Right forelimb (tissue), 1 donor: Measurements from ENCODE around the gene MBP.
"Not testable (repeated sequence)": the region's sequence is repeated elsewhere in the genome, so short reads cannot be mapped to it uniquely, and the experiment has no call there.

Source experiments
- DNase-seq: peaks from one replicate; pipeline ENCODE4 v3.0.0-alpha.2; 2018

Gene MBP

DNA sequence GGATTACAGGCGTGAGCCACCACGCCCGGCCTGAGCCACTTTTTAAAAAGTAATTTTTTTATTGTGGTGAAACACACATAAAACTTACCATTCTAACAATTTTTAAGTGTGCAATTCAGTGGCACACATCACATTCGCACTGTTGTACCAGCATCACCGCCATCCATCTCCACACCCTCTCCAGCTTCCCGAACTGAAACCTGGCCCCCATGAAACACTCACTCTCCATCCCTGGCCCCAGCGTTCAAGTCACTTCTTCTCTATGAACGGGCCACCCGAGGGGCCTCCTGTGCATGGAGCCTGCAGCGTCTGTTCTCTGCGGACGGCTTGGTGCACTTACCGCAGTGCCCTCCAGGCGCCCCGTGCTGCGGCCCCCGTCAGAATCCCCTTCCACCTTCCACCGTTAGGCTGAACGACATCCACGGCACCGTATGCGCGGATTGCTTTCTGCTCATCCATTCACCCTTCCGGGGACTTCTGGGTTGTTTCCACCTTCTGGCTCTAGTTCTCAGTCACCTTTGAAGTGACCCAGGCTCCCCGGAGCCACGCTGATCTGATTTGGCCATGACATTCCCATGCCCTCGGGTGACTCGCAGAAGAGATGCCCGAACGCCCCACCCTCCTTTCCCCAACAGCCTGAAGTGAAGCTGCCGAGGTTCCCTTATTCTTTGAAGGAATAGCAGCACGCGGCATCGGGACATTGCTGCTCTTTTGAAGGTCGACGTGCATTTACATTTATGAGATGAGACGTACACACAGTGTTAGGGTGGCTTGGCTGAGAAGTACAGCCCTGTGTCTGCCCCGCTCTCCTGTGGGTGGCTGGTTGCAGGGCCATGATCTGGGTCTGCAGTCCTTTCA is 134.4 kb downstream of the MBP start:
- peak; percentile 22 for DNase-seq

- DNase-seq: peak; percentile 27
Observed at GRCh38 chr18:76996429-76996828, 136.2 kb downstream of the MBP start.

DNA sequence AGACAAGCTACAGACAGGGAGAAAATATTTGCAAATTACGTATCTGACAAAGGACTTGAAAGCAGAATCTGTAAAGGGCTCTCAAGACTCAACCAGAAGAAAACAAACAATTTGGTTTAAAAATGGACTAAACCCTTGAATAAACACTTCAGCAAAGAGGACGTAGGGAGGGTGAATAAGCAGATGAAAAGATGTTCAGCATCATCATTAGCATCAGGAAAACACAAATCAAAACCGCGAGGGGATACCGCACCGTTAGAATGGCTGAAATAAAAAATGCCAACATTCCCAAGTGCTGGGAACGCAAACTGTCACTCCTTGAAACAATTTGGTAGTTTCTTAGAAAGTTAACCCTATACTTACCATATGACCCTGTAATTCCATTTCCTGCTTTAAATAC is 136.7 kb downstream of the MBP start:
- DNase-seq: no peak

DNA sequence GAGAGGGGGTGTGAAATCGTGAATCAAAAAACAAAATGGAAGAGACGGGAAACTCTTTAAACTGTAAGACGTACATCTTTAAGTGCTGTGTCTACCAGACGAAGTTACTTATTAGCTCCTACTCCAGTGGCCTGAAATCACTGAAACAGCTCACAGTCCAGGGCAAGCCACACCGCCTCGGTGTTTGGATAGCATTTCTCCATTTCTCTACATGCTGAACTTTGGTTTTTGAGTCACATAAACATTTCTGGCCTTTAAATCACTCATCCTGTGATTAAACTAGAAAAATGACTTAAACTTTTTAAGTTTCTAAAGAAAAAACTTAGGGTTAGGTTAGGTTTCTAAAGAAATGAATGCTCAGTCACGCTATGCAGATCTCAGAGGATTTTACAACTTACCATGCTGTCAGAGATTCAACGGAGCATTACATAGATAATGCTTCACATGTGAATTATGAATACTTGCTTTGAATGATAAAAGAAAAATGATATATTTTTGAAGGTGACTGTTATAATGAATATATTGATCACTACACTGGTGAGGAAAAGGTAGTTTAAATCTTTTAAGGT is 138.4 kb downstream of the MBP start:
- DNase-seq: no peak

DNA sequence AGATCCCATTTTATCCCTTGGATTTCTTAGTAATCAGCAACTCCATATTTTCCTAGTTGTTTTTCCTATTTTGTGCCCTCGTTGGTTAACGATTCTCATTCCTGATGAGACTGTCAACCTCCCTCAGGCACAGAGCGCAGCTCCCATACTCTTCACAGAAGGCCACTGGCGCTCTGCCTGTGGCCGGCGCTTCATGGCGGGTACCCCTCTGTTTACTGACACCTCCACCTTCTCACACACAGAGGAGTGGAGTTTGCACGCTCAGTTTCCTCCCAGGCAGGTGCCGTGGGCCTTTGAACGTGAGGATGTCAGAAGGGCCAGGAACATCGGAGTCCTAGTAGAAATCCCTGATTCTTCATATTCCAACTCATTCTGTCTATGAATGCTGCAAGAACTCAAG is 139.0 kb downstream of the MBP start:
- DNase-seq: no peak

GRCh38 chr18:76993085-76993382 is 139.5 kb downstream of the MBP start:
- DNase-seq: peak; percentile 16

DNA sequence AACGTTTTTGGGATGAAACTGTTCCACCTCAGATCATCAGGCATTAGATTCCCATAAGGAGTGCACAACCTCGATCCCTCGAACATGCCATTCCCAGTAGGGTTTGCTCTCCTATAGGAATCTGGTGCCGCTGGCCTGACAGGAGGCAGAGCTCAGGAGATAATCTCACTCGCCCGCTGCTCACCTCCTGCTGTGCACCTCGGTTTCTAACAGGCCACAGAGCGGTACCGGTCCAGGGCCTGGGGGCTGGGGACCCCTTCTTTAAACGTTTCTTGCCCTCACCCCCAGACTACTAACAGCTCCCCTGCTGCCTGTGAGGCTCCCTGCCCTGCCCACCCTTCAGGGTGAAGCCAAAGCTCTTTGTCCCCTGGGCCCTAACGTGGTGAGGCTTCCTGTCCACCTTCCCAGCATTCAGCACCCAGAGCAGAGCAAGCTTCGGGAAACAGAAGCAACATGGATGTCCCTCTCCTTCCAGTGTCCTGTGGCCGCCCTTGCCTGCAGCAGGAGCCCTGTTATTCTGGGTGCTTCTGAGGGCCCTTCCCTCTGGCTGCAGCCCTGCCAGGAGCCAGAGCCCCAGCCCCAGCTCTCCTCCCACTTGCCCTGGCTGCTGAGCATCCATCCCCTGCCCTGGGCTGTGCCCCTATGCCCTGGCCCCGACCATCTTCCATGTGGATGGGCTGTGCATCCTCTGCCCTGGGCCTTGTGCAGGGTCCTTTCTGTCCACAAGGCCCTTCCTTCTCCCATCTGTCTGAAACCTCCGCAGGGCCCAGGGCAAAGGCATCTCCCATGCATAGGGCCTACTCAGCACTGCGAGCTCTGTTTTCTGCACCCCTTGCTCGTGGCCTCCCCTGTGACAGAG is 140.1 kb downstream of the MBP start:
- DNase-seq: peak; percentile 16

DNA sequence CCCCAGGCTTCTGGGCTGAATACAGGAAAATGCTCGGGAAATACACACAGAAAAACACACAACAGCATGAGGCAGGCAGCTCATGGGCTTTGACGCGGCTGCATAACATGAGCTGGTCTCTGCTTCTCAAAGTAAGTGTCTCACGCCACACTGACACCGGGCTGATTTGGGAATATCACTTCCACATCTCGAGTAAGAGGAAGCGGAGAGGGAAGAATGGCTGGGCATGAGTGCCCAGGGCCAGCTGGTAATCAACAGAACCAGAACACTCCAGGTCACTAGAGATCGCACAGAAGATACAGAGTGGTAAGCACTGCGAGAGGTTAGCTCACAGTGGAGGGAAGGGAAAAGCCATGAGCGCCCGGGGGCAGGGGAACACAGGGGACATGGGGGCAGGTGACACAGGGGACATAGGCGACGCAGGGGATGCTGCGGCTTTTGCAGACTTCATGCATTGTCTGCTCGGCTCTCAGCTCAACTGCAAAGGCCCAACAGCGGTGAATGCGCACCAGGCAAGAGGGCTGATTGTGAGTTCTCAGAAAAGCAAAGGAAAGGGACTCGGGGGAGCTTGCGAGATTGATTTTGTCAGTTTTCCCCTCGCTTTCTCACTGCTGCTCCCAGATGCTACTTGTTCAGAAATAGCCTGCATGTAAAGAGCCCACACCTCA is 141.4 kb downstream of the MBP start:
- no peak for DNase-seq

GRCh38 chr18:76990343-76991020 is 142.1 kb downstream of the MBP start:
- DNase-seq: not testable (repeated sequence)

GRCh38 chr18:76989647-76990190 is 142.9 kb downstream of the MBP start:
- no peak for DNase-seq

DNA sequence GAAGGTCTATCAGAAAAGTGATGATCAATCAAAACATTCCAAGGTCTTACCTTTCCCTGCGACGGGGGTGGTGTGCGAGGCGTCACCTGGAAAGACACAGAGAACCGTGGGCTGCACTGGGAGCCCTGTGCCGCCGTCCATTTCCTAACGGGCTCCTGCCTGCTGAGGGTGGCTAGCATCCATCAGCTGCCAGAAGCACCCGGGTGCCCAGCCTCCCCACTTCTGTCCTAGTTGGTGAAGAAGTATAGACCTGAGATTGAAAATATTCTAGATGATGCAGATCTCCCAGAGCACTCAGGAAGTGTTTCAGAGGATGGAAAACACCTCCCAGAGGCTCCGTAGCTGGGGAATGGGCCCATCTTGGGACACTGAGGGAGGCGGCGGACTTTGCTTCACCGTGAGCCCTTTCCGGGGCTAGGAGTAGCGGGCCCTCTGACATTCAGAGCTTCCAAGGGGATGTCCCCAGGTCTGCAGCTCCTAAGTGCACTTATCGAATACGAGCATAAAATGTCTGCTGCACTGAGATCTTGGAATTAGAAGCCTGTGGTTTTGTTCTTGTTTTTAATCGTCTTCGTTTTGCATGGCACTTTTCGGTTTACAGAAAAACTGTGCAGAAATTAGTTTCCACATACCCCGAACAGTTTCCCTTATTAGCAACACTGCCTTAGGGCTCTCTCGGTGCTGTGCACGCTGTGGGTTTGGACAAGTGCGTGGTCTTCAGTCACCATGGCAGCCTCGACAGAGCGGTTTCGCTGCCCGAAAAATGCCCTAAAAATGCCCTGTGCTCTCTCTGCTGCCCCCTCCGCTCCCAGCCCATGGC is 143.5 kb downstream of the MBP start:
- no peak for DNase-seq

- no peak for DNase-seq
Observed at GRCh38 chr18:76988031-76988826, 144.4 kb downstream of the MBP start.

- no peak for DNase-seq
Observed at GRCh38 chr18:76986406-76986805, 146.2 kb downstream of the MBP start.

DNA sequence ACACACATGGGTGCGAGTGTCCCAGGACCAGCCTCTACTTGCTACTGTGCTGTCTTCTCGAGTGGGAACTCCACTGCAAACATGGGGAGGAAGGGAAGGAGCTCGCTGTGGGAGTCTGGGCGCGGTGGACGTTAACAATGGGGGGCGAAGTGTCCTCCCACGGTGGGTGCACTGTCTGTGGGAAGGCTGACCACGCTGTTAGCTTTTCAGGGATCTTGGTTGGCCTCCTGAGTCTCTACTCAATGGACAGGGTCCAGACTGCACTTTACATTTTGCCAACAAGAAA is 146.7 kb downstream of the MBP start:
- no peak for DNase-seq

DNA sequence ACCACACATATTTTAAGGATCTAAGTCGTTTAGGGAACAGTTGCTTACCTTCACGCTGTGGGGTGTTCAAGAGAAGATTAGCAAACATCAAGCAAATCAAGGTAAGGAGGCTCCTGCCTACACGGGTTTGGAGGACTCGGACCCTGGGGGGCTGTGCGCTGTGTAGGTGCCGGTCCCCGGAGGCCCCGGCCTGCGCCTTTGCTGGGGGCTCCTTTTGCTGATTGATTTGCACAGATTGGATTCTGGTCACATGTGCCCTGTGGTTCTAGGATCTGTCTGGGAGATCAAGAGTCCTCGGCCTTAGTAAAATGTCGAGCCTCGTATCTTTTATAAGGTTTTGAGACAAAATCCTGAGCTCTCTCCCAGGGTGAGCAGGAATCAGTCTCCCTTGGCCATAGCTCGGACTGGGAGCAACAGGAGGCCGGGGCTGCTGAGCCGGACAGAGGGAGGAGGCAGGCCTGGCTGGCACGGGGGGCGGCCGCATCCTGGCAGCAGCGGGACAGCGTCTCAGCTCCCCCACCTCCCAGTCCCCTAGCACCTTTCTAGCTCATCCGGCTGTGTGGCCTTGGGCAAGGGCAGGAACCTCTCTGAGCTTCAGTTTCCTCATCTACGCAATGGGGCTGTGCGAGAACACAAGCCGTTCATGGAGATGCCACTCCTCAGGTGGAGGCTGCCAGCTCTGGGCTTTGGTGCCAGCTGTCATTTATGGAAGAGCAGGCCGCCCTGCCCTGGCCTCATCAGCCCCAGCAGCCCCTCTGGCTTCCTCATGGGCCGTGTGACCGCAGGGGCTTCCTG is 147.2 kb downstream of the MBP start:
- DNase-seq: no peak

DNA sequence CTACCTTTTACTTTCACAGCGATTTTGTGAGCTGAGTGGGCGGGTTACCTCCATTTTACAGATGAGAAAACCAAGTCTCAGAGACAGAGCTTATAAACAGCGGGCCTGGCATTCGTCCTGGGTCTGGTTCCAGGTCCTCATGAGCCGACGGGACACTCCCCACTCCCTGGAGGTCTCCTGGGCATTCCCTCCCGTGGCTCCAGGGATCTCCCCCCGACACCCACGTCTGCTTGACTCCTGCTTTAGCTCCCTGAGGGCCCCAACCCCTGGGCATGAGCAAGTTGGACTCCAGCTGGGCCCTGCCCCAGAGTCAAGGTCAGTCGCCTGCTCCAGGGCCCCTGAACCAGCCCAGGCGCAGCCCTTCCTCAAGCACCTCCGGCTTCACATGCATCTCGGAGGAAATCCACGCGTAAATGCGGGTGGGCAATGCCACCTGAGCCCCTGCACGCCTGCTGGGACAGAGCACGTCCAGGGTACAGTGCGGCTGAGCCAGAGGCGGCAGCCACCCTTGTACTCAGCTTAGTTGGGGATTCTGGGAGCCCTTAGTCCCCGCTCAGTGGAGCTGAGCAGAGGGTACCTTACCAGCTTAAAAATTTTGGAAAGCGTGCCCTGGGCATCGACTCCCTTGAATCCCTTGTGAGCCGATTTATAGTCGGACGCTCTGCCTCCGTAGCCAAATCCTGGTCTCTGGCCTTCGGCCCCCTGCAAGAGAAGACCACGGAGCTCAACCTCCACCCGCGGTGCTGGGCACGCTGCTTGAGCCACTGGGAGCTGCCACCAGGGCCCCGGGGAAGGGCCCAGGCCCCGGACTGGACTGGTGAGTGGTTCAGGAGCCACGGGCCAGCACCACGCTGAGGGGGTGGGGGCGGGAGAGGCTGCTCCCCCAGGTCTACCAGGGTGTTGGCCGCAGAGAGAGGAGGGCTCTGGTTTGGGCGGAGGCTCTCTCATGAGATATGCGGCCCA is 148.1 kb downstream of the MBP start:
- no peak for DNase-seq

- DNase-seq: no peak
Observed at GRCh38 chr18:76983613-76984051, 149.0 kb downstream of the MBP start.

DNA sequence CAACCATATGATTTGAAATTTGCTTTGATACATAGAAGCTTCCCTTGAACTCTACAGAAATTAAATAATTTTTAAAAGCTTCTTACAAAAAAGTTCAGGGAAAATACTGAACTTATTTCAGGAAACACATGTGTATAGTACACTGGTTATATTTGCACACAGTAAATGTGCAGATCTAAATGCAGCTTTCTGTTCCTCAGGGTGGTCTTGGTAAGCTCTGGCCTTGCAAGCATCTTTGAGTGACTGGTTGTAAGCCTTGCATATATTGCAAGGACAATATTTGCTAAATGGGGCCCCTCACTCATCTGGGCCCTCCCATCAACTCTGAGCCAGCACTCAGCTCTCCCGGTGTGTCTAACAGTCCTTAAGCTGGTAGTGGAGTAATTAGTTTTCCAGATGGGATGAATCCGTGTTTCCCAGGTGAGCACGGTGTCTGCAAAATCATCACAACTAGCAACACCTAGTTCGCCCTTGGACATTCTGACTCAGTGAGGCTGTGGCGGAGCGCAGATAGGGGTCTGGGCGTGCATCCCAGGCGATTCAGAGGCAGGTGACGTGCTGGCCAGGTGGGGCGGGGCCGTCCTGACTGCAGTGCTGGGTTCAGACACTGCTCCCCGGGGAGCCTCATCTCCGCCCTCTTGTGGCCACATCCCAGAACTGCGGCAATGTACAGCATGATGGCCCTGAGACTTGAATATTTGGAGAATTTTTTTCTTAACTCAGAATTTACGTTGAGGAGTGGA is 149.6 kb downstream of the MBP start:
- DNase-seq: peak; percentile 83
